GM12878 (cell line): ENCODE measurements around the gene RPGR.

Experiments used
- ATF3 ChIP-seq: IDR thresholded peaks from 2 replicates; pipeline ENCODE4 v1.6.1; 2011; ENCODE audit warnings: low read depth, mild to moderate bottlenecking, low read length, moderate library complexity, borderline replicate concordance; ENCODE audit errors: extremely low read depth
- CTCF ChIP-seq, 3 experiments: IDR thresholded peaks in 2 of 3; conservative IDR thresholded peaks in 1 of 3; 2 replicates each; pipeline ENCODE4 v1.5.1; 2011; ENCODE audit warnings: low read depth in 3 of 3, low read length in 3 of 3, mild to moderate bottlenecking in 3 of 3, control low read depth in 2 of 3, moderate library complexity in 2 of 3, inconsistent platforms in 1 of 3, mixed read lengths in 1 of 3; ENCODE audit not compliant: control insufficient read depth in 2 of 3, insufficient read depth in 1 of 3; ENCODE audit errors: extremely low read depth in 1 of 3
- GABPA ChIP-seq: IDR thresholded peaks from 2 replicates; pipeline ENCODE4 v1.6.1; 2014; ENCODE audit warnings: antibody characterized with exemption, low read depth, mild to moderate bottlenecking, inconsistent platforms
- GATAD2B ChIP-seq: fragments of 450-650 bp; conservative IDR thresholded peaks from 2 replicates; pipeline ENCODE4 v1.6.1; 2017; ENCODE audit warnings: low read depth, mild to moderate bottlenecking, moderate library complexity
- JUND ChIP-seq: IDR thresholded peaks from 2 replicates; pipeline ENCODE4 v1.6.1; 2012; ENCODE audit warnings: low read depth, mild to moderate bottlenecking, low read length, improper control_type of control experiment, moderate library complexity
- MAX ChIP-seq: IDR thresholded peaks from 2 replicates; pipeline ENCODE4 v1.6.1; 2012; ENCODE audit warnings: low read depth, low read length, improper control_type of control experiment
- NRF1 ChIP-seq: conservative IDR thresholded peaks from 2 replicates; pipeline ENCODE4 v1.6.1; 2011; ENCODE audit warnings: mild to moderate bottlenecking, low read depth, low read length, improper control_type of control experiment
- SMC3 ChIP-seq: IDR thresholded peaks from 2 replicates; pipeline ENCODE4 v1.6.1; 2011; ENCODE audit warnings: low read length, improper control_type of control experiment, borderline replicate concordance
- ZNF217 ChIP-seq: fragments of 450-650 bp; IDR thresholded peaks from 2 replicates; pipeline ENCODE4 v1.6.1; 2017; ENCODE audit warnings: antibody characterized with exemption, mild to moderate bottlenecking
- TF ChIP-seq, protein P1 (sequence below): IDR thresholded peaks from 2 replicates; pipeline ENCODE4 v1.6.1; 2011; ENCODE audit warnings: borderline replicate concordance, low read depth, mild to moderate bottlenecking, moderate library complexity, mixed read lengths, low read length; ENCODE audit not compliant: insufficient read depth; ENCODE audit errors: extremely low read length
- TF ChIP-seq, protein P2 (sequence below): IDR thresholded peaks from 2 replicates; pipeline ENCODE4 v1.6.1; 2012; ENCODE audit warnings: mild to moderate bottlenecking, low read depth, low read length

DNA sequence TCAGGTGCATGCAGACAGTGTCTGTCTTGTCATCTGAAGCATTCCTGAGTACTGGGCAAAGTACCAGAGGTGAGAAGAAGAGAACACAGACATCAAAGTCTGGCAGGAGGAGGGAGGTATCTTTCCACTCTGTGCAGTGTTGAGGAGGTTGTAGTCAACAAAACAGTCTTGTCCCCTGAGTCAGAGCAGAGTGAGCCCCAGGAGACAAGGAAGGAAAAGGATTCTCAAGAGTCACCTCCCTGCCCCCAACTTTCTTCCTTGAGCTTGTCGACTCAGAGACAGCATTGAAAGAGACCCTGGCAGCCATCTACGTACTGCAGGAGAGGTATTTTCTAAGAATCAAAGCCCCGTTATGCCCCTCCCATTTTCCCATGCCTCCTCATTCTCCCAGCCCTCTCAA lies 102.2 kb downstream of the RPGR start:
- TF ChIP-seq GATAD2B (no peak), GABPA (no peak), SMC3 (no peak), CTCF (IDR thresholded peaks at IDR 0.05 in 2 of 3, conservative IDR thresholded peaks at IDR 0.05 in 1 of 3; ENCODE audit: control insufficient read depth in 2 of 3, extremely low read depth in 1 of 3, insufficient read depth in 1 of 3, low read depth in 3 of 3, low read length in 3 of 3) (no peak), ATF3 (no peak), ZNF217 (no peak), MAX (no peak), JUND (no peak), NRF1 (no peak)
- TF ChIP-seq, protein P1, sequence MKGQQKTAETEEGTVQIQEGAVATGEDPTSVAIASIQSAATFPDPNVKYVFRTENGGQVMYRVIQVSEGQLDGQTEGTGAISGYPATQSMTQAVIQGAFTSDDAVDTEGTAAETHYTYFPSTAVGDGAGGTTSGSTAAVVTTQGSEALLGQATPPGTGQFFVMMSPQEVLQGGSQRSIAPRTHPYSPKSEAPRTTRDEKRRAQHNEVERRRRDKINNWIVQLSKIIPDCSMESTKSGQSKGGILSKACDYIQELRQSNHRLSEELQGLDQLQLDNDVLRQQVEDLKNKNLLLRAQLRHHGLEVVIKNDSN, result no peak
- TF ChIP-seq, protein P2, sequence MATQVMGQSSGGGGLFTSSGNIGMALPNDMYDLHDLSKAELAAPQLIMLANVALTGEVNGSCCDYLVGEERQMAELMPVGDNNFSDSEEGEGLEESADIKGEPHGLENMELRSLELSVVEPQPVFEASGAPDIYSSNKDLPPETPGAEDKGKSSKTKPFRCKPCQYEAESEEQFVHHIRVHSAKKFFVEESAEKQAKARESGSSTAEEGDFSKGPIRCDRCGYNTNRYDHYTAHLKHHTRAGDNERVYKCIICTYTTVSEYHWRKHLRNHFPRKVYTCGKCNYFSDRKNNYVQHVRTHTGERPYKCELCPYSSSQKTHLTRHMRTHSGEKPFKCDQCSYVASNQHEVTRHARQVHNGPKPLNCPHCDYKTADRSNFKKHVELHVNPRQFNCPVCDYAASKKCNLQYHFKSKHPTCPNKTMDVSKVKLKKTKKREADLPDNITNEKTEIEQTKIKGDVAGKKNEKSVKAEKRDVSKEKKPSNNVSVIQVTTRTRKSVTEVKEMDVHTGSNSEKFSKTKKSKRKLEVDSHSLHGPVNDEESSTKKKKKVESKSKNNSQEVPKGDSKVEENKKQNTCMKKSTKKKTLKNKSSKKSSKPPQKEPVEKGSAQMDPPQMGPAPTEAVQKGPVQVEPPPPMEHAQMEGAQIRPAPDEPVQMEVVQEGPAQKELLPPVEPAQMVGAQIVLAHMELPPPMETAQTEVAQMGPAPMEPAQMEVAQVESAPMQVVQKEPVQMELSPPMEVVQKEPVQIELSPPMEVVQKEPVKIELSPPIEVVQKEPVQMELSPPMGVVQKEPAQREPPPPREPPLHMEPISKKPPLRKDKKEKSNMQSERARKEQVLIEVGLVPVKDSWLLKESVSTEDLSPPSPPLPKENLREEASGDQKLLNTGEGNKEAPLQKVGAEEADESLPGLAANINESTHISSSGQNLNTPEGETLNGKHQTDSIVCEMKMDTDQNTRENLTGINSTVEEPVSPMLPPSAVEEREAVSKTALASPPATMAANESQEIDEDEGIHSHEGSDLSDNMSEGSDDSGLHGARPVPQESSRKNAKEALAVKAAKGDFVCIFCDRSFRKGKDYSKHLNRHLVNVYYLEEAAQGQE, result no peak
